WTC11 (cell line): ENCODE data around the gene HPS1. TPM values are rescaled to one million over a fixed set of nuclear protein-coding genes. Genes with fewer than 3 reads are reported as not detected.

Experiments
- ATAC-seq: fragments of 200-7000 bp; cut with Tn5 transposase; 2 replicates; pipeline ENCODE4 v1.10.0; 2021; ENCODE audit warnings: mild to moderate bottlenecking, moderate library complexity
- CTCF ChIA-PET: fragments of 300-600 bp; sonication (Branson Sonifier 250); formaldehyde crosslinking; loops from one replicate; lab custom pipeline; 2021; ENCODE audit warnings: antibody characterized with exemption; lab: Charles Lee
- POLR2A ChIA-PET: fragments of 350-600 bp; sonication (Branson Sonifier 250); formaldehyde crosslinking; loops from one replicate; lab custom pipeline; 2021; ENCODE audit warnings: antibody characterized with exemption; lab: Charles Lee
- DNase-seq: peaks from one replicate; pipeline ENCODE4 v3.0.0; 2021; ENCODE audit warnings: low spot score
- H3K27ac Mint-ChIP-seq: 2 replicates; pipeline ENCODE4 v1.8.0; 2021; ENCODE audit warnings: mixed read lengths
- H3K27me3 Mint-ChIP-seq: 2 replicates; pipeline ENCODE4 v1.8.0; 2021; ENCODE audit warnings: low read depth, mild to moderate bottlenecking, moderate library complexity, mixed read lengths
- H3K36me3 Mint-ChIP-seq: 2 replicates; pipeline ENCODE4 v1.8.0; 2021; ENCODE audit warnings: mixed read lengths
- H3K4me1 Mint-ChIP-seq: 2 replicates; pipeline ENCODE4 v1.8.0; 2022; ENCODE audit warnings: mixed read lengths
- H3K4me3 Mint-ChIP-seq: 2 replicates; pipeline ENCODE4 v1.8.0; 2021; ENCODE audit warnings: mild to moderate bottlenecking, moderate library complexity, mixed read lengths
- H3K9me3 Mint-ChIP-seq: 2 replicates; pipeline ENCODE4 v1.8.0; 2021; ENCODE audit warnings: mixed read lengths
- ATF1 ChIP-seq: sonication (generic); formaldehyde crosslinking; IDR thresholded peaks from 2 replicates; pipeline ENCODE4 v1.8.1; 2023; ENCODE audit warnings: mild to moderate bottlenecking, moderate library complexity, missing genetic modification reagents
- ATF2 ChIP-seq: sonication (generic); formaldehyde crosslinking; IDR thresholded peaks from 2 replicates; pipeline ENCODE4 v1.8.1; 2022; ENCODE audit warnings: low read depth, missing genetic modification reagents, borderline replicate concordance
- ATF6 ChIP-seq: sonication (generic); formaldehyde crosslinking; IDR thresholded peaks from 2 replicates; pipeline ENCODE4 v1.8.1; 2023; ENCODE audit warnings: mild to moderate bottlenecking, missing genetic modification reagents
- E2F5 ChIP-seq: sonication (generic); formaldehyde crosslinking; IDR thresholded peaks from 2 replicates; pipeline ENCODE4 v1.8.1; 2022; ENCODE audit warnings: mild to moderate bottlenecking, moderate library complexity, missing genetic modification reagents
- ERG ChIP-seq: fragments of 250-450 bp; sonication (Bioruptor Pico); IDR thresholded peaks from 2 replicates; pipeline ENCODE4 v1.8.0; 2021; ENCODE audit warnings: mild to moderate bottlenecking
- FOXJ3 ChIP-seq: sonication (generic); formaldehyde crosslinking; IDR thresholded peaks from 2 replicates; pipeline ENCODE4 v1.9.0; 2021; ENCODE audit warnings: missing genetic modification reagents, mild to moderate bottlenecking, borderline replicate concordance
- FOXP4 ChIP-seq: sonication (generic); formaldehyde crosslinking; IDR thresholded peaks from 2 replicates; pipeline ENCODE4 v1.8.0; 2022; ENCODE audit warnings: mild to moderate bottlenecking, missing genetic modification reagents
- GRHL2 ChIP-seq: fragments of 250-450 bp; sonication (Bioruptor Pico); IDR thresholded peaks from 2 replicates; pipeline ENCODE4 v1.8.0; 2022; ENCODE audit warnings: mild to moderate bottlenecking, moderate library complexity; ENCODE audit not compliant: insufficient replicate concordance, severe bottlenecking
- GTF2I ChIP-seq: fragments of 250-450 bp; sonication (Bioruptor Pico); conservative IDR thresholded peaks from 2 replicates; pipeline ENCODE4 v1.4.0; 2021; ENCODE audit warnings: mild to moderate bottlenecking
- JAZF1 ChIP-seq: fragments of 250-450 bp; sonication (Bioruptor Pico); IDR thresholded peaks from 2 replicates; pipeline ENCODE4 v1.9.0; 2021; ENCODE audit warnings: moderate library complexity, mild to moderate bottlenecking, inconsistent platforms
- NFE2L1 ChIP-seq: sonication (generic); formaldehyde crosslinking; IDR thresholded peaks from 2 replicates; pipeline ENCODE4 v1.8.1; 2023; ENCODE audit warnings: missing genetic modification reagents
- NFYB ChIP-seq: sonication (generic); formaldehyde crosslinking; conservative IDR thresholded peaks from 2 replicates; pipeline ENCODE4 v1.8.0; 2022; ENCODE audit warnings: low read depth, missing genetic modification reagents
- NR2C2 ChIP-seq: sonication (generic); formaldehyde crosslinking; IDR thresholded peaks from 2 replicates; pipeline ENCODE4 v1.8.0; 2022; ENCODE audit warnings: mild to moderate bottlenecking, missing genetic modification reagents
- OVOL2 ChIP-seq: fragments of 250-450 bp; sonication (Bioruptor Pico); IDR thresholded peaks from 2 replicates; pipeline ENCODE4 v1.9.0; 2021; ENCODE audit warnings: mild to moderate bottlenecking, borderline replicate concordance
- PRDM15 ChIP-seq: sonication (generic); formaldehyde crosslinking; IDR thresholded peaks from 2 replicates; pipeline ENCODE4 v1.8.0; 2022; ENCODE audit warnings: missing genetic modification reagents
- PRRX2 ChIP-seq: fragments of 250-450 bp; sonication (Bioruptor Pico); IDR thresholded peaks from 2 replicates; pipeline ENCODE4 v1.8.0; 2021; ENCODE audit warnings: mild to moderate bottlenecking
- RORB ChIP-seq: fragments of 250-450 bp; sonication (Bioruptor Pico); IDR thresholded peaks from 2 replicates; pipeline ENCODE4 v1.9.0; 2021; ENCODE audit warnings: mild to moderate bottlenecking
- SMAD3 ChIP-seq: sonication (generic); formaldehyde crosslinking; IDR thresholded peaks from 2 replicates; pipeline ENCODE4 v1.8.0; 2022; ENCODE audit warnings: missing genetic modification reagents, mild to moderate bottlenecking, borderline replicate concordance
- SP1 ChIP-seq: sonication (generic); formaldehyde crosslinking; conservative IDR thresholded peaks from 2 replicates; pipeline ENCODE4 v1.8.1; 2022; ENCODE audit warnings: missing genetic modification reagents
- TP53 ChIP-seq: sonication (generic); formaldehyde crosslinking; IDR thresholded peaks from 2 replicates; pipeline ENCODE4 v1.8.1; 2023; ENCODE audit warnings: mild to moderate bottlenecking, missing genetic modification reagents
- ZNF232 ChIP-seq: sonication (generic); formaldehyde crosslinking; IDR thresholded peaks from 2 replicates; pipeline ENCODE4 v1.8.0; 2022; ENCODE audit warnings: mild to moderate bottlenecking, missing genetic modification reagents
- ZNF263 ChIP-seq: sonication (generic); formaldehyde crosslinking; IDR thresholded peaks from 2 replicates; pipeline ENCODE4 v1.8.1; 2022; ENCODE audit warnings: low read depth, mild to moderate bottlenecking, moderate library complexity, missing genetic modification reagents
- ZNF396 ChIP-seq: fragments of 250-450 bp; sonication (Bioruptor Pico); IDR thresholded peaks from 2 replicates; pipeline ENCODE4 v1.8.0; 2021; ENCODE audit warnings: mild to moderate bottlenecking, moderate library complexity, borderline replicate concordance
- ZNF425 ChIP-seq: fragments of 250-450 bp; sonication (Bioruptor Pico); conservative IDR thresholded peaks from 2 replicates; pipeline ENCODE4 v1.9.0; 2021; ENCODE audit warnings: mild to moderate bottlenecking
- total RNA-seq: library from RNA; stranded (reverse); gene quantifications from 3 replicates; pipeline ENCODE4 v1.2.3, GENCODE V29; 2021

The HPS1 gene
- total RNA-seq, 1 experiment from 2014 or later: 49.3 TPM

- Mint-ChIP-seq H3K27me3 (no peaks in the 10 kb centered on the region), H3K4me3 (no peak overlapping the region), H3K4me1 (peaks cover 5% of the 10 kb centered on the region), H3K36me3 (no peaks in the 10 kb centered on the region; the same call in 1 of the 2 replicates), H3K27ac (no peak overlapping the region)
- no peak for ATAC-seq
- POLR2A ChIA-PET: no interaction called here
- DNase-seq: no peak
- CTCF ChIA-PET: no interaction called here
- no peak for TF ChIP-seq E2F5 (CRISPR knock-in tag)
- no peak for TF ChIP-seq PRDM15 (CRISPR knock-in tag)
- no peak for TF ChIP-seq ERG (CRISPR knock-in tag)
- TF ChIP-seq NFE2L1 (CRISPR knock-in tag): no peak
- TF ChIP-seq ZNF396 (CRISPR knock-in tag): no peak
- TF ChIP-seq ATF6 (CRISPR knock-in tag): no peak
- no peak for TF ChIP-seq GTF2I (CRISPR knock-in tag)
- no peak for TF ChIP-seq RORB (CRISPR knock-in tag)
- TF ChIP-seq FOXP4: no peak
- TF ChIP-seq ZNF232 (CRISPR knock-in tag): no peak
- TF ChIP-seq FOXJ3 (CRISPR knock-in tag): no peak
- TF ChIP-seq ZNF263 (CRISPR knock-in tag): no peak
- no peak for TF ChIP-seq SP1
- no peak for TF ChIP-seq ATF2 (CRISPR knock-in tag)
- TF ChIP-seq, all 79 proteins: peak for 0
- H3K9me3 Mint-ChIP-seq: no peaks in the 10 kb centered on the region
These were observed 46.3 kb downstream of the HPS1 start for GRCh38 chr10:98400482-98400881.

GRCh38 chr10:98399784-98400183 lies 47.0 kb downstream of the HPS1 start:
- no peak overlapping the region for H3K27ac Mint-ChIP-seq
- H3K9me3 Mint-ChIP-seq: no peaks in the 10 kb centered on the region
- DNase-seq (no peak), ATAC-seq (no peak)
- no peaks in the 10 kb centered on the region; the same call in 1 of the 2 replicates for H3K36me3 Mint-ChIP-seq
- H3K4me3 Mint-ChIP-seq: no peak overlapping the region
- ChIA-PET CTCF (no interaction called here), POLR2A (no interaction called here)
- H3K27me3 Mint-ChIP-seq: no peaks in the 10 kb centered on the region
- peaks cover 5% of the 10 kb centered on the region for H3K4me1 Mint-ChIP-seq
- TF ChIP-seq ATF1 (CRISPR knock-in tag) (no peak), TP53 (CRISPR knock-in tag) (no peak), NR2C2 (no peak), GRHL2 (CRISPR knock-in tag) (no peak), NFYB (CRISPR knock-in tag) (no peak), PRRX2 (CRISPR knock-in tag) (no peak), ZNF425 (CRISPR knock-in tag) (no peak), GTF2I (CRISPR knock-in tag) (no peak), OVOL2 (CRISPR knock-in tag) (no peak), SMAD3 (CRISPR knock-in tag) (no peak), JAZF1 (no peak)
